Measurements from ENCODE around the gene TMEM201.

The TMEM201 gene

DNA sequence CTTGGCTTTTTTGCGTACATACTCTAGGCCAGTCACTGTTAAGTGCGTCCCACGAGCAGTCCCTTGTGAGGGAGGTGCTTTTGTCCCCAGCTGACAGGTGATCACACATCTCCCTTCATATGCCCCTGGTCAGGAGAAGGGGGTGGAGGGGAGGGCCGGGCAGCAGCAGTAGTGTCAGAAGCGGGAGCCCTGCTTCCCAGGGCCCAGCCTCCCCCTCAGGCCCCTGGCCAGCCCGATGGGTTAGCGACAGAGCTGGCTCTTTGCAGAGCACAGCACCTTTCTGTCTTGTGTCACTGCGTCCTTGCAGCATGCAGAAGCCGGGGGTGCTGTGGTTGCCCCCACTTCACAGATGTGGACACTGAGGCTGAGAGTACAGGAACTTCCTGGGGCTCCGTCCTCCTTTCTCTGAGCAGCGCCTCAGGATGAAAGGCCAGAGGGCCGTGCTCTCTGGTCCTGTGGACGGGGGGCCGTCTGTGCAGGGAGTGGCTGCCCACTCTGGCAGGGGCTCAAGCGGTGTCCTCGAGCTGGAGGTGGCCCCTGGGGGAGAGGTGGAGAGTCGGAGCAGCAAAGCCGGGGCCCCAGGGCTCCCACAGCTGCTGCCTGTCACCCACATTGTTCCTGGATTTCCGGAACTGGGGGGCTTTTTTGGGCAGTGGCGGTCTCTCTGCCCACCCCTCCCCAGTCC is 5.9 kb downstream of the TMEM201 start:
- Histone ChIP-seq H3K4me1 (ENCODE audit: insufficient read depth, low read length) (peaks cover 33% of the 10 kb centered on the region), H3K27ac (ENCODE audit: low read depth, low read length) (no peak overlapping the region), H3K9me3 (ENCODE audit: insufficient read depth, low read depth, low read length) (no peaks in the 10 kb centered on the region), H3K4me3 (ENCODE audit: low read length) (no peak overlapping the region), H3K27me3 (ENCODE audit: insufficient read depth, low read length) (no peaks in the 10 kb centered on the region), H3K36me3 (ENCODE audit: insufficient read depth, low read length) (peaks cover 28% of the 10 kb centered on the region), H3K9ac (ENCODE audit: low read depth, low read length) (no peak overlapping the region)
- 88% methylated on average over 18 of the region's 20 CpGs for WGBS

DNA sequence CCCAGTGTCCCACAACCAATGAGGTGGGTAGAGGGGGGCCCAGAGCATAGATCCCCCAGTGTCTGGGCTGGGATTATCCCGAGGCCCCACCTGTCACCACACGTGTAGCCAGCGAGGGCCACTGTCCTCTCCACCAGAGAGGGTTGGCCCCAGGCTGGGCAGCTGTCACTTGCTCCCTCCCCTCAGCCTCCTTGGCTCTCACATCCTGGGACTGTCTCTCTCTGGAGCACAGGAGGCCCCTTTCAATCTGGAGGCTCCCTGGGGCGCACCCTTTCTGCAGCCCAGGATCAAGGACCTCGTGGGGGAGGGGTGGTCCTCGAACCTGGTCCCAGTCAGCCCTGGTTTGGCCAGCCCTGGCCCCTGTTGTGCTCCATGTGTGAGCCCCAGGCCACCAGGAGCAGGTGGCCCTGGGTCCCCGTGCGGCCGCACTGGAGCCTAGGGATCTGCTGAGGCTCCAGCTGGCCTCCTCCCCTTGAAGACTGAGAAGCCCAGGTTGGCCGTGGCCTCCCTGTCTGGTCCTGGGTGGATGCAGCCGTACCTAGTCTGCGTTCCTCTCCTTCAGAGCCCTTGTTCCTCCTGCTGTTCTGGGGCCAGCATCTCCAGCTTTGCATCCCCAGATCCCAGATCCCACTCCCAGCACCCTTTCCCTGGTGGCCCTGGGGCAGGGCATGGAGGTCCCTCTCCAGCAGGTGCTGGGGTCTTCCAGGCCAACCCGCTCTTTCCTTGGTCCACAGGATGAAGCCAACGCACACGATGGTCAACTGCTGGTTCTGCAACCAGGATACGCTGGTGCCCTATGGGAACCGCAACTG is 6.7 kb downstream of the TMEM201 start:
- Histone ChIP-seq H3K36me3 (ENCODE audit: insufficient read depth, low read length) (peaks cover 35% of the 10 kb centered on the region), H3K4me3 (ENCODE audit: low read length) (no peak overlapping the region), H3K9me3 (ENCODE audit: insufficient read depth, low read depth, low read length) (no peaks in the 10 kb centered on the region), H3K27me3 (ENCODE audit: insufficient read depth, low read length) (no peaks in the 10 kb centered on the region), H3K27ac (ENCODE audit: low read depth, low read length) (no peak overlapping the region), H3K4me1 (ENCODE audit: insufficient read depth, low read length) (peaks cover 25% of the 10 kb centered on the region), H3K9ac (ENCODE audit: low read depth, low read length) (no peak overlapping the region)
- WGBS = 87% methylated on average over 17 of the region's 17 CpGs

DNA sequence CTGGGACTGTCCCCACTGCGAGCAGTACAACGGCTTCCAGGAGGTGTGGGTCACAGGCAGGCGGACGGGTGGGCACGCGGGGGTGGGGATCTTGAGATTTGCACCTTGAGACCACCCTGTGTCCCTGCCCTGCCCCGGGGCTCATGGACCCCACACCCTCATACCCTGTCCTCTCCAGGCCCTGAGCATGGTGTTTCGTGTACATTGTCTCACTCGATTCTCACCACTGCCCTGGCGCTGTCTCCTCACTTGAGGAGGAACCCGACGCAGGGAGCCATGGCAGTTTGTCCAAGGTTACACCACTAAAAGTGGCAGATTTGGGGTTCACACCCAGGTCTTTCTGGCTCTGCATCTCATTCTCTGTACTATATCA is 7.2 kb downstream of the TMEM201 start:
- Histone ChIP-seq H3K9ac (ENCODE audit: low read depth, low read length) (no peak overlapping the region), H3K27me3 (ENCODE audit: insufficient read depth, low read length) (no peaks in the 10 kb centered on the region), H3K4me3 (ENCODE audit: low read length) (no peak overlapping the region), H3K36me3 (ENCODE audit: insufficient read depth, low read length) (peaks cover 41% of the 10 kb centered on the region), H3K27ac (ENCODE audit: low read depth, low read length) (no peak overlapping the region), H3K9me3 (ENCODE audit: insufficient read depth, low read depth, low read length) (no peaks in the 10 kb centered on the region), H3K4me1 (ENCODE audit: insufficient read depth, low read length) (peaks cover 24% of the 10 kb centered on the region)
- WGBS = 93% methylated on average over 12 of the region's 12 CpGs

DNA sequence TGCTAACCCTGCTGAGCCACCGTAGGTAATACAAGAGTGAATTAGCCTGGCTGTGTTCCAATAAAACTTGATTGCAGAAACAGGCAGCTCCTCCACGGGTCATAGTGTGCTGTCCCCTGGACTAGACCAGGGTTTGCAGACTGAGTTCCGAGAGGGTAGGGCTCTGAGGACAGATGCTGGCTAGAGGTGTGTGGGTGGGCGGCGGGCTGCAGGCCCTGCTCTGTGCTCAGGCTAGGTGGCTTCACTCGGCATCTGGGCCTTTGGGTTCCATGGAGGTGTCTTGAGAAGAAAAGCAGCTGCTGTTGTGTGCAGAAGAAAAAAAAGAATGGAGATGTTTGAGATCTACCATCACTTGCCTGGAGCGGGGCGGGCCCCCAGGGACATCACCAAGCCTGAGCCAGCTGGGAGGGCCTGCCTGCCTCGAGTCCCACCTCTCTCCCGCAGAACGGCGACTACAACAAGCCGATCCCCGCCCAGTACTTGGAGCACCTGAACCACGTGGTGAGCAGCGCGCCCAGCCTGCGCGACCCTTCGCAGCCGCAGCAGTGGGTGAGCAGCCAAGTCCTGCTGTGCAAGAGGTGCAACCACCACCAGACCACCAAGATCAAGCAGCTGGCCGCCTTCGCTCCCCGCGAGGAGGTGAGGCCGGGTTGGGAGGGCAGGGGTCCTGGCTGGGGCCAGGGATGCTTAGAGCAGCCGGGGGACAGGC is 7.9 kb downstream of the TMEM201 start:
- Histone ChIP-seq H3K9ac (ENCODE audit: low read depth, low read length) (no peak overlapping the region), H3K27me3 (ENCODE audit: insufficient read depth, low read length) (no peaks in the 10 kb centered on the region), H3K9me3 (ENCODE audit: insufficient read depth, low read depth, low read length) (no peaks in the 10 kb centered on the region), H3K27ac (ENCODE audit: low read depth, low read length) (no peak overlapping the region), H3K4me3 (ENCODE audit: low read length) (no peak overlapping the region), H3K36me3 (ENCODE audit: insufficient read depth, low read length) (peaks cover 48% of the 10 kb centered on the region), H3K4me1 (ENCODE audit: insufficient read depth, low read length) (peaks cover 24% of the 10 kb centered on the region)
- WGBS = 94% methylated on average over 27 of the region's 27 CpGs

DNA sequence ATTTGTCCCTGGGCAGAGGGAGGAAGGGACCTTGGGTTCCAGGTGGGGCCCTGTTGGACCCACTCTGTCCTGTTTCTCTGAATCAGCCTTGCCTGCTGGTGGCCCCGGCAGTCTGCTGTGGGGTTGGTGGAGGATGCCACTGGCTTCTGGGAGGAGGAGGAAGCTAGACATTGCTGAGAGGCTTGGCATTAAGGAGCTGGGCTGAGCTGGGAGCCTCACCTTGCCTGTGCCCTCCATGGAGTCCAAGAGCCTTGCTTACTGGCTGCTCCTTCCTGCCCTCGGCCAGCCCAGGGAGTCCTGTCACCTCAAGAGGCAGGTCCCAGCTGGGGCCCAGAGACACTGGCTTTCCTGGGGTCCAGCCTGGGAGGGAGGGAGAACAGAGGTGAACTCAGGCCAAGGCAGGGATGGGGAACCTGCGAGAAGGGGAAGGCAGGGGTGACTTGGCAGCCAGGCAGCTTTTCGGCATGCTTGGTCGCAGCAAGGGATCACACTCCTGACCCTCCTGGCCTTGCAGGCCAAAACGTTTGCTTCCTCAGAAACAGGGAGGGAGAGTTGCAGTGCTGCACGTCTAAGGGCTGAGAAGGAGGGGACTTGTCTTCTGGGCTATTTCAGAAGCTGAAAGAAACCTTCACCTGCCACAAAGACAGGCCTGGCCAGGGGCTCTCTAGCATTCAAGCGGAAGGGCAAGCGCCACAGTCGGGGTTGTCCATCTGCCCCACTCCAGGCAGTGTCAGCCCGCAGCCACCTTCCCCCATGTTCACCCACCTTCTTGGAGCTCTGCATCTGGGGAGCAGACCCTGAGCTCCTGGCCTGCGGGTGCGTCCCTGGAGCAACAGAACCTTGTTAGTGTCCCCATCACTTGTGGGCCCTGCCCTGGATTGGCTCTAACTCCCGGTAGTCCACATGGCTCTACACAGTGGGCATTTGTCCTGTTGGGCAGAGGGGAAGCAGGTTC is 8.9 kb downstream of the TMEM201 start:
- Histone ChIP-seq H3K27ac (ENCODE audit: low read depth, low read length) (no peak overlapping the region), H3K4me3 (ENCODE audit: low read length) (no peak overlapping the region), H3K9ac (ENCODE audit: low read depth, low read length) (no peak overlapping the region), H3K4me1 (ENCODE audit: insufficient read depth, low read length) (peaks cover 14% of the 10 kb centered on the region), H3K9me3 (ENCODE audit: insufficient read depth, low read depth, low read length) (no peaks in the 10 kb centered on the region), H3K27me3 (ENCODE audit: insufficient read depth, low read length) (no peaks in the 10 kb centered on the region), H3K36me3 (ENCODE audit: insufficient read depth, low read length) (peaks cover 57% of the 10 kb centered on the region)
- WGBS = 94% methylated on average over 14 of the region's 14 CpGs

DNA sequence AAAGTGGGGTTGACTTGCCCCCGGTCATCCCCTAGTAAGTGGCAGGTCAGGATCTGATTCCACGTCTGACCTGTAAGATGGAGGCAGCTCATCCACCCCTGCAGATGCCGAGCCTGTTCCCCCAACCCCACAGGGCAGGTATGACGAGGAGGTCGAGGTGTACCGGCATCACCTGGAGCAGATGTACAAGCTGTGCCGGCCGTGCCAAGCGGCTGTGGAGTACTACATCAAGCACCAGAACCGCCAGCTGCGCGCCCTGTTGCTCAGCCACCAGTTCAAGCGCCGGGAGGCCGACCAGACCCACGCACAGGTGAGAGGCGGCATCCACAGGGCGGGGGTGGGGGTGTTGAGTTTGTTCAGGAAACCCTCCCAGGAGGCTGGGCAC is 9.6 kb downstream of the TMEM201 start:
- H3K4me3 ChIP-seq (ENCODE audit: low read length) = no peak overlapping the region
- H3K4me1 ChIP-seq (ENCODE audit: insufficient read depth, low read length) = peaks cover 7% of the 10 kb centered on the region
- no peak overlapping the region for H3K27ac ChIP-seq (ENCODE audit: low read depth, low read length)
- H3K27me3 ChIP-seq (ENCODE audit: insufficient read depth, low read length) = no peaks in the 10 kb centered on the region
- H3K9me3 ChIP-seq (ENCODE audit: insufficient read depth, low read depth, low read length) = no peaks in the 10 kb centered on the region
- peaks cover 63% of the 10 kb centered on the region for H3K36me3 ChIP-seq (ENCODE audit: insufficient read depth, low read length)
- WGBS = 91% methylated on average over 18 of the region's 18 CpGs
- H3K9ac ChIP-seq (ENCODE audit: low read depth, low read length) = no peak overlapping the region

DNA sequence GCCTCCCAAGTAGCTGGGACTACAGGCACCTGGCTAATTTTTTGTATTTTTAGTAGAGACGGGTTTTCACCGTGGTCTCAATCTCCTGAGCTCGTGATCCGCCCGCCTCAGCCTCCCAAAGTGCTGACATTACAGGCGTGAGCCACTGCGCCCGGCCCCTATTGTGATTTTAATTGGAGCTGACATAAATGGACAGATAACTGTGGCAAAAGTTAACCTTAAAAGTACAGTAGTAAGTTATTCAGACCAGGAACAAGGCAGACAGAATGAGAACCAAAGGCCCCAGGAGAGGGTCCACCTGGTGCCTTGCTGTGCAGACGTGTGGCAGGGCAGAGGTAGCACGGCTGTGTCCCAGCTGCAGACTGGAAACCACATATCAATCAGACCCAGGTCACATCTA is 11.0 kb downstream of the TMEM201 start:
- no peak overlapping the region for H3K9ac ChIP-seq (ENCODE audit: low read depth, low read length)
- 94% methylated on average over 10 of the region's 10 CpGs for WGBS
- H3K9me3 ChIP-seq (ENCODE audit: insufficient read depth, low read depth, low read length) = no peaks in the 10 kb centered on the region
- H3K4me1 ChIP-seq (ENCODE audit: insufficient read depth, low read length) = no peaks in the 10 kb centered on the region
- no peak overlapping the region for H3K4me3 ChIP-seq (ENCODE audit: low read length)
- no peak overlapping the region for H3K27ac ChIP-seq (ENCODE audit: low read depth, low read length)
- peaks cover 75% of the 10 kb centered on the region for H3K36me3 ChIP-seq (ENCODE audit: insufficient read depth, low read length)
- no peaks in the 10 kb centered on the region for H3K27me3 ChIP-seq (ENCODE audit: insufficient read depth, low read length)

DNA sequence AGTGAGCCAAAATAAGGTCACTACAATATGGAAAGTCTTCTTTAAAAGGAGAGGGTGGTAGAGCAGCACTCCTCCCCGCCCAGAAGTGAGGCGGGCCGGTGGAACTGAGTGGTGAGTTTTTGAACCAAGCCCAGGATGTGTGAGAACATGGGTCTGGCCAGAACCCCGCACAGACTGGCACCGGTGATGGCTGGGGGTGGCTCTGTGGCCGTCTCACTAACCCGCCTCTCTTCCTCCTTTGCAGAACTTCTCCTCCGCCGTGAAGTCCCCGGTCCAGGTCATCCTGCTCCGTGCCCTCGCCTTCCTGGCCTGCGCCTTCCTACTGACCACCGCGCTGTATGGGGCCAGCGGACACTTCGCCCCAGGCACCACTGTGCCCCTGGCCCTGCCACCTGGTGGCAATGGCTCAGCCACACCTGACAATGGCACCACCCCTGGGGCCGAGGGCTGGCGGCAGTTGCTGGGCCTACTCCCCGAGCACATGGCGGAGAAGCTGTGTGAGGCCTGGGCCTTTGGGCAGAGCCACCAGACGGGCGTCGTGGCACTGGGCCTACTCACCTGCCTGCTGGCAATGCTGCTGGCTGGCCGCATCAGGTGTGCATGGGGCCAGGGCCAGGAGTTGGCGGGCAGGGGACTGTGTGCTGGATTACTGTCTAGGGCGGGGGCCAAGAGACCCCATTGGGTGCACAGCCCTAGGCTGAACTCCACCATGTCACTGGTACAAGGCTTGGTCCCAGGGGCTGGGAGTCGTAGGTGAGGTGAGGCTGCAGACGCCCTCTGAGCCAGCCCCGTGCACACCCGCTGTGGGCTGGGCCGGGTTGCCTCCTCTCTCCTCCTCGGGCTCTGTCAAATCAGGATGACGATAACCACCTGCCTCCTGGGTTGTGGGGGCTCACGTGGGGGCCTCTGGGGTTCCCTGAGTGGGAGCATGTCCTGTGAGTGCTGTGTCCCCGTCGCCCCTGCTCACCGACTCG is 12.4 kb downstream of the TMEM201 start:
- 96% methylated on average over 39 of the region's 39 CpGs for WGBS
- Histone ChIP-seq H3K27me3 (ENCODE audit: insufficient read depth, low read length) (no peaks in the 10 kb centered on the region), H3K9ac (ENCODE audit: low read depth, low read length) (no peak overlapping the region), H3K9me3 (ENCODE audit: insufficient read depth, low read depth, low read length) (no peaks in the 10 kb centered on the region), H3K4me3 (ENCODE audit: low read length) (no peak overlapping the region), H3K36me3 (ENCODE audit: insufficient read depth, low read length) (peaks cover 74% of the 10 kb centered on the region), H3K4me1 (ENCODE audit: insufficient read depth, low read length) (no peaks in the 10 kb centered on the region), H3K27ac (ENCODE audit: low read depth, low read length) (no peak overlapping the region)

DNA sequence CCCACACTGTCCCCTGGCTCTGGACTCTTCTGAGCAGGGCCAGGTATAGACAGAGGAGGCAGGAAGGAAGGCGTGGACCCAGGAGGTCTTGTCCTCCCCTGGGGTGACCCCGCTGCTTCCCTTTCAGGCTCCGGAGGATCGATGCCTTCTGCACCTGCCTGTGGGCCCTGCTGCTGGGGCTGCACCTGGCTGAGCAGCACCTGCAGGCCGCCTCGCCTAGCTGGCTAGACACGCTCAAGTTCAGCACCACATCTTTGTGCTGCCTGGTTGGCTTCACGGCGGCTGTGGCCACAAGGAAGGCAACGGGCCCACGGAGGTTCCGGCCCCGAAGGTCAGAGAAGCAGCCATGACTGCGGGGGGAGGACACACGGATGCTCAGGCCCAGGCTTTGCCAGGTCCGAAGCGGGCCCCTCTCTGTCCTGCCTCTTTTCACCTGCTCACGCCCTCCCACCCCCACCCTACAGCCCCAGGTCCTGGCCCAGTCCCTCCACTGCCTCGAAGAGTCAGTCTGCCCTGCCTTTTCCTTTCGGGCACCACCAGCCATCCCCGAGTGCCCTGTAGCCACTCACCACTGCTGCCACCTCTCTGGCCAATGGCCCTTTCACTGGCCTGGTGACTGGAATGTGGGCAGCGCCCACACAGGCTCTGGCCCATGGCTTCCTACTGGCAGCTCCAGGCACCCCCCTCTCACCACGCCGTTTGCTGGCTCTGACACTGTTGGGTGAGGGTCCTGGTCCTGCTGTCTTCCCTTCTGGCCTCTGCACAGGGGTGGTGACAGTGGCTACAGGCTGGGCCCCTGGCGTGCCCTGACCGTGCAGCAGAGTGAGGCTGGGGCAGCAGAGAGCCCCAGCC is 13.5 kb downstream of the TMEM201 start:
- Histone ChIP-seq H3K4me3 (ENCODE audit: low read length) (no peak overlapping the region), H3K9ac (ENCODE audit: low read depth, low read length) (no peak overlapping the region), H3K36me3 (ENCODE audit: insufficient read depth, low read length) (peaks cover 66% of the 10 kb centered on the region), H3K9me3 (ENCODE audit: insufficient read depth, low read depth, low read length) (no peaks in the 10 kb centered on the region), H3K27me3 (ENCODE audit: insufficient read depth, low read length) (no peaks in the 10 kb centered on the region), H3K4me1 (ENCODE audit: insufficient read depth, low read length) (no peaks in the 10 kb centered on the region), H3K27ac (ENCODE audit: low read depth, low read length) (no peak overlapping the region)
- WGBS = 96% methylated on average over 26 of the region's 26 CpGs
